Measurements from ENCODE around the gene ZC3H18. TPM values are rescaled to one million over a fixed set of nuclear protein-coding genes. Genes with fewer than 3 reads are reported as not detected.

ZC3H18 gene
- total RNA-seq, 4 donors from 2014 or later = 8.8 to 19.2 (median 13.5) TPM

DNA sequence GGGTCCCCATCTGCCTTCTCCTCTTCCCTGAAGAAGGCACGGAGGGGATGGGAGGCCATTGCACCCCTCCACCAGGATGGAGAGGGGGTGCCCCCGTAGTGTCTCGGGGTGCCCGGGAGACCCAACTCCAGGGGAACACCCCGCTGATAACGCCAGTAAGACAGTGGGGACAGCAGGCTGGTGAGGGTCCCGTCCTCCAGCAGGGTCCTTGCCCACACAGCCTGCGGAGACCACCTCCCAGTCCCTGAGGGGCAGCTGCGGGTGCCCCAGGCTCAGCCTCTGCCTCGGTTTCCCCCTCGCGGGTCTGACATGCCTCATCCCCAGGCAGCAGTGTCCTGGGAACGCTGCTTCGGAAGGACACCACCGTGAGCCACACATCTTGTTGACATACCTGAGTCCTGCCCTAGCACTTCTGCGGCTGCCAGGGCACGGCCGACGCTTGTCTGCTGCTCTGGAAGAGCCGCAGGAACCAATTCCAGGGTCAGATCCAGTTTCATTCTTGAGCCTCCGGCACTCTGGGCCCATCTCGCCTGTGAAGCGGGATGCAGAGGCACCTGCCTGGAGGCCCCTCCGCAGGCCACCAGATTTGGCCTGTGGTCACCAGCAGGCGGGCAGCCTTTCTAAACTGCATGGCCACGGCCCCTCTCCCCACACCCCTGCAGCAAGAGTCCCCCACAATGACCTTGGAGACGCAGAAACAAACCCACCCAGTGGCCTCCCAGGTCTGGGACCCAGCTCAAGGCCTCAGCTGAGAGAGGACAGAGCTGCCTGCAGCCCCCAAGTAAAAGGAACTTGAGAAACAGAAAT is 39.9 kb upstream of the ZC3H18 start:
- TF ChIP-seq, protein P1, sequence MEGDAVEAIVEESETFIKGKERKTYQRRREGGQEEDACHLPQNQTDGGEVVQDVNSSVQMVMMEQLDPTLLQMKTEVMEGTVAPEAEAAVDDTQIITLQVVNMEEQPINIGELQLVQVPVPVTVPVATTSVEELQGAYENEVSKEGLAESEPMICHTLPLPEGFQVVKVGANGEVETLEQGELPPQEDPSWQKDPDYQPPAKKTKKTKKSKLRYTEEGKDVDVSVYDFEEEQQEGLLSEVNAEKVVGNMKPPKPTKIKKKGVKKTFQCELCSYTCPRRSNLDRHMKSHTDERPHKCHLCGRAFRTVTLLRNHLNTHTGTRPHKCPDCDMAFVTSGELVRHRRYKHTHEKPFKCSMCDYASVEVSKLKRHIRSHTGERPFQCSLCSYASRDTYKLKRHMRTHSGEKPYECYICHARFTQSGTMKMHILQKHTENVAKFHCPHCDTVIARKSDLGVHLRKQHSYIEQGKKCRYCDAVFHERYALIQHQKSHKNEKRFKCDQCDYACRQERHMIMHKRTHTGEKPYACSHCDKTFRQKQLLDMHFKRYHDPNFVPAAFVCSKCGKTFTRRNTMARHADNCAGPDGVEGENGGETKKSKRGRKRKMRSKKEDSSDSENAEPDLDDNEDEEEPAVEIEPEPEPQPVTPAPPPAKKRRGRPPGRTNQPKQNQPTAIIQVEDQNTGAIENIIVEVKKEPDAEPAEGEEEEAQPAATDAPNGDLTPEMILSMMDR (IDR thresholded peaks at IDR 0.05; ENCODE audit: low read depth) = no peak

DNA sequence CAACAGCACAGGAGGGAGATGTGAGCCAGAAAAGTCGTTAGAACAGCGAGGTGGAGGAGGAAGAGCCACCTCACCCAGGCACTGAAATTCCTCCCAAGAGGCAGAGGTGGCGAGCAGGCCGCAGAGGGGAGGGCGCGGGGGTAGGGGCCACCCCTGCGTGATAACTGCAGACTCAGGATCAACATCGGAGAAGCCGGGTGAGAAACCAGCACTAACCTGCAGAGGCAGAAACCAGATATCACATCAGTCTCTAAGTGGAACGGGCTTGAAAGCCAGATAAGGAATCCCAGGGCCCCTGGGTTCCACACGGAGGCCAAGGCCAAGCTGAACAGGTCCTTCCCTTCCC is 39.4 kb upstream of the ZC3H18 start:
- TF ChIP-seq, protein P1 (IDR thresholded peaks at IDR 0.05; ENCODE audit: low read depth) = no peak

DNA sequence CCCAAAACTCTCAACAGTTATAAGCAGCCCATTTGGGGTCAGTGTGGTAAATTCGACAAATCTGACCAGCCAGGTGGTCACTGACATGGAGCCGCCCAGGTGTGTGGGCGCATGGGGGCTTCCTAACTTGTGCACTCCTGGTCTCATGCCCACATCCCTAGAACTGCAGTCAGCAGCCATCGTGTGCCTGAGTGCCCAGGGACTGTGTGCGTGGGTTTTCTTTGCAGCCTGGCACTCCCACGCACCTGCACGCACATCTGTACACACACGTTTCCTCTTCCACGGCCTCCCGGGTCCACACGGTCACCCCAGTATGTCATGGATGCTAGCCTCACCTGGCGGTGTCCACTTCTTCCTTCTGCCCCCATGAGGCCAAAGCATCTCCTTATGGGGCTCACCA is 38.9 kb upstream of the ZC3H18 start:
- TF ChIP-seq, protein P1 (IDR thresholded peaks at IDR 0.05; ENCODE audit: low read depth) = no peak

DNA sequence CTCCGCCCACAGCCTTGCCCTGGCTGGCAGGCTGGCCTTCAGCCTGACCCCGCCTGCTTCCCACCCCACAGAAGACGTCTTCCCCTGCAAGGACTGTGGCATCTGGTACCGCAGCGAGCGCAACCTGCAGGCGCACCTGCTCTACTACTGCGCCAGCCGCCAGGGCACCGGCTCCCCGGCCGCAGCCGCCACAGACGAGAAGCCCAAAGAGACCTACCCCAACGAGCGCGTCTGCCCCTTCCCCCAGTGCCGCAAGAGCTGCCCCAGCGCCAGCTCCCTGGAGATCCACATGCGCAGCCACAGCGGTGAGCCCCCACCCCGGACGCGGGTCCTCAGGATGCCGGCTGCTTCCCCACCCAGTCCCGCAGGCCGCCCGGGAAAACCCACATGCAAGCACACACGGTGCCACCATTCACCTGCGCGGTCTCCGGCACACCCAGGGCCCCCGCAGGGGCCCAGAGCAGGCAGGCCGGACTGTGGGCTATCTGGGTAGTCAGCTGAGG is 38.2 kb upstream of the ZC3H18 start:
- TF ChIP-seq, protein P1 (IDR thresholded peaks at IDR 0.05; ENCODE audit: low read depth) = no peak

DNA sequence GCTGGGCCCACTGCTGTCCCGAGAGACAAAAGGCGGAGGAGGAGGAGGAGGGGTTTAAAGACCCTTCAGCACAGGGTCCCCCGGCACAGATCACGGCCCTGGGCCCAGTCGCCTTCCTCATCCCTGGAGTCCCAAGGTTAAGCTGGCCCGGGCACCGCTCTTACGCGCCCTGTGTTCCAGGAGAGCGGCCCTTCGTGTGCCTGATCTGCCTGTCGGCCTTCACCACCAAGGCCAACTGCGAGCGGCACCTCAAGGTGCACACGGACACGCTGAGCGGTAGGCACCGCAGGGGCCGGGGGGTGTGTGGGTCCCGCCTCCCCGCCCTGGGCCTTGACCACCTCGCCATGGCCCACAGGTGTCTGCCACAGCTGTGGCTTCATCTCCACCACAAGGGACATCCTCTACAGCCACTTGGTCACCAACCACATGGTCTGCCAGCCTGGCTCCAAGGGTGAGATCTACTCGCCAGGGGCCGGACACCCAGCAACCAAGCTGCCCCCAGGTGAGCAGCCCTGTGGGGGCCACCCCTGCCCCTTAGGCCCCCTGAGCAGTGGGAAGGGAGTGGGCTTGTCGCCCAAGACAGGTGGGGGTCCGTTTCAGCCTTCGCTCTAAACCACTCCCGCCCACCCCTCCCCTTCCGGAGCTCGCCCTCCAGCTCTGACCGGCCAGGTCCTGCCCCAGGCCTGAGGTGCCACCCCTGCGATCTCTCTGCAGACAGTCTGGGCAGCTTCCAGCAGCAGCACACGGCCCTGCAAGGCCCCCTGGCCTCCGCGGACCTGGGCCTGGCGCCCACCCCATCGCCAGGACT is 37.6 kb upstream of the ZC3H18 start:
- TF ChIP-seq, protein P1 (IDR thresholded peaks at IDR 0.05; ENCODE audit: low read depth) = no peak

DNA sequence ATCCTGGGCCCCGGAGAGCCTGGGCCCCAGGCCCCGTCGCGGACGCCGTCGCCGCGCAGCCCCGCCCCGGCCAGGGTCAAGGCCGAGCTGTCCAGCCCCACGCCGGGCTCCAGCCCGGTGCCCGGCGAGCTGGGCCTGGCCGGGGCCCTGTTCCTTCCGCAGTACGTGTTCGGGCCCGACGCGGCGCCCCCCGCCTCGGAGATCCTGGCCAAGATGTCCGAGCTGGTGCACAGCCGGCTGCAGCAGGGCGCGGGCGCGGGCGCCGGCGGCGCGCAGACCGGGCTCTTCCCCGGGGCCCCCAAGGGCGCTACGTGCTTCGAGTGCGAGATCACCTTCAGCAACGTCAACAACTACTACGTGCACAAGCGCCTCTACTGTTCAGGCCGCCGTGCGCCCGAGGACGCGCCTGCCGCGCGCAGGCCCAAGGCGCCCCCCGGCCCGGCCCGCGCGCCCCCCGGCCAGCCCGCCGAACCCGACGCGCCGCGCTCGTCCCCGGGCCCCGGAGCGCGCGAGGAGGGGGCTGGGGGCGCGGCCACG is 36.8 kb upstream of the ZC3H18 start:
- TF ChIP-seq, protein P1 (IDR thresholded peaks at IDR 0.05; ENCODE audit: low read depth) = no peak

Data from subcutaneous adipose tissue (tissue), 4 donors.